Suprapubic skin (tissue), 4 donors: ENCODE data around the gene NCKAP5. TPM values are rescaled to one million over a fixed set of nuclear protein-coding genes. Genes with fewer than 3 reads are reported as not detected.

ENCODE experiments used
- DNase-seq, 2 donors: peaks; one replicate each; pipeline ENCODE4 v3.0.0-alpha.2; 2019; ENCODE audit warnings: low spot score in 2 of 2
- H3K27ac ChIP-seq: fragments of 200-600 bp; sonication (generic); one replicate; pipeline ENCODE4 v1.5.1; 2019
- H3K27me3 ChIP-seq: fragments of 200-600 bp; sonication (generic); one replicate; pipeline ENCODE4 v1.5.1; 2019
- H3K36me3 ChIP-seq: fragments of 200-600 bp; sonication (generic); one replicate; pipeline ENCODE4 v1.5.1; 2019
- H3K4me1 ChIP-seq: fragments of 200-600 bp; sonication (generic); one replicate; pipeline ENCODE4 v1.5.1; 2019
- H3K4me3 ChIP-seq: fragments of 200-600 bp; sonication (generic); one replicate; pipeline ENCODE4 v1.5.1; 2019; ENCODE audit warnings: mild to moderate bottlenecking
- H3K9me3 ChIP-seq: fragments of 200-600 bp; sonication (generic); one replicate; pipeline ENCODE4 v1.5.1; 2019
- EP300 ChIP-seq: sonication (generic); formaldehyde crosslinking; IDR thresholded peaks from one replicate; pipeline ENCODE4 v1.6.1; 2017; ENCODE audit warnings: antibody characterized with exemption
- POLR2A ChIP-seq, 2 donors: fragments of 450-650 bp; IDR thresholded peaks; one replicate each; pipeline ENCODE4 v1.6.1; 2017; ENCODE audit warnings: antibody characterized with exemption in 2 of 2, mild to moderate bottlenecking in 2 of 2, moderate library complexity in 2 of 2
- POLR2AphosphoS5 ChIP-seq, 3 donors: sonication (generic); formaldehyde crosslinking; IDR thresholded peaks; one replicate each; pipeline ENCODE4 v1.6.1; 2017; ENCODE audit warnings: antibody characterized with exemption in 3 of 3
- WGBS: methylation state at CpG from one replicate; pipeline ENCODE4 v1.1.5; 2018; 5-methylcytosine and 5-hydroxymethylcytosine counted together
- total RNA-seq, 4 donors: library from RNA; depleted of rRNA; stranded (reverse); fragments of >200 nt; gene quantifications; one replicate each; pipeline ENCODE4 v1.1.0, GENCODE V29; 2016
- TF ChIP-seq, protein P1 (sequence below), 2 donors: fragments of 200-600 bp in 1 of 2; fragments of 450-650 bp in 1 of 2; sonication (generic) in 1 of 2; IDR thresholded peaks; one replicate each; pipeline ENCODE4 v1.5.1; 2016 to 2019; ENCODE audit warnings: antibody characterized with exemption in 2 of 2, mild to moderate bottlenecking in 1 of 2, moderate library complexity in 1 of 2

Gene NCKAP5
- total RNA-seq, 4 donors from 2014 or later, result 2.8 to 6.4 (median 4.2) TPM

DNA sequence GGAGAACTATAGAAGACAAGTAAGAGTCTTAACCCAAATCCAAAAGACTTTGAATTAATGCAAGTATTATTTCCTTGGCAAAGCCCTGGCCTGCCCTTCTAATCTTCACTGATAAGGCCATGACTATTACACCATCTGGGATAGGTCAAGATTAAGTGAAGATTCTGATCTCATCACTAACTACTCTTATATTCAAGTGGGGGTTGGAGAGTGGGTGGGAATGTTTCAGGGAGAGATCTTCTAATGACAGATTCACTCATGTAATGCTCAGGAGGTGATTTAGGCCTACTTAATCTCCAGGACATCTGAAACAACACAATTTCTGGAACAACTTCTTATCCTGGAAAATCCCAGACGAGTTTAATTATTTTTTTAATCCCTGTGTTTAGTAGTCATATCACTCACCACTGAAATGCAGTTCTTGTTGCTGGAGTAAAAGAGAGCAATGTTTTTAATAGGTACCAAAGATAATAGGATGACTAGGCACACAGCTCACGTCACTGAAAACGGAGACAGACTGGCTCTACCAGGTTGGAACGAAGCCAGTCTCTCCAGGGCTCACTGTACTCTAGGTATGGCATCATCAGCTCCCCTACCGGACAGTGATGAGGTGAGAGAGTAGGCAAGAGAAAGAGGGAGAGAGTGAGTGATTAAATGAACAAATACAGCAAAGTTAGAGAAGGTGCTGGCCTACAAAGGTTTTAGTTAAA lies 133.1 kb downstream of the NCKAP5 start:
- WGBS, result 39% methylated on average over 5 of the region's 5 CpGs
- Histone ChIP-seq H3K9me3 (no peaks in the 10 kb centered on the region), H3K36me3 (no peaks in the 10 kb centered on the region), H3K27me3 (no peaks in the 10 kb centered on the region), H3K4me1 (peaks cover 7% of the 10 kb centered on the region), H3K4me3 (no peak overlapping the region), H3K27ac (no peak overlapping the region)
- TF ChIP-seq, protein P1, sequence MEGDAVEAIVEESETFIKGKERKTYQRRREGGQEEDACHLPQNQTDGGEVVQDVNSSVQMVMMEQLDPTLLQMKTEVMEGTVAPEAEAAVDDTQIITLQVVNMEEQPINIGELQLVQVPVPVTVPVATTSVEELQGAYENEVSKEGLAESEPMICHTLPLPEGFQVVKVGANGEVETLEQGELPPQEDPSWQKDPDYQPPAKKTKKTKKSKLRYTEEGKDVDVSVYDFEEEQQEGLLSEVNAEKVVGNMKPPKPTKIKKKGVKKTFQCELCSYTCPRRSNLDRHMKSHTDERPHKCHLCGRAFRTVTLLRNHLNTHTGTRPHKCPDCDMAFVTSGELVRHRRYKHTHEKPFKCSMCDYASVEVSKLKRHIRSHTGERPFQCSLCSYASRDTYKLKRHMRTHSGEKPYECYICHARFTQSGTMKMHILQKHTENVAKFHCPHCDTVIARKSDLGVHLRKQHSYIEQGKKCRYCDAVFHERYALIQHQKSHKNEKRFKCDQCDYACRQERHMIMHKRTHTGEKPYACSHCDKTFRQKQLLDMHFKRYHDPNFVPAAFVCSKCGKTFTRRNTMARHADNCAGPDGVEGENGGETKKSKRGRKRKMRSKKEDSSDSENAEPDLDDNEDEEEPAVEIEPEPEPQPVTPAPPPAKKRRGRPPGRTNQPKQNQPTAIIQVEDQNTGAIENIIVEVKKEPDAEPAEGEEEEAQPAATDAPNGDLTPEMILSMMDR (IDR thresholded peaks at IDR 0.05), result no peak
- no peak for TF ChIP-seq POLR2A (IDR thresholded peaks at IDR 0.05)
- TF ChIP-seq EP300, result no peak
- TF ChIP-seq POLR2AphosphoS5 (IDR thresholded peaks at IDR 0.05), result no peak
- no peak for DNase-seq

DNA sequence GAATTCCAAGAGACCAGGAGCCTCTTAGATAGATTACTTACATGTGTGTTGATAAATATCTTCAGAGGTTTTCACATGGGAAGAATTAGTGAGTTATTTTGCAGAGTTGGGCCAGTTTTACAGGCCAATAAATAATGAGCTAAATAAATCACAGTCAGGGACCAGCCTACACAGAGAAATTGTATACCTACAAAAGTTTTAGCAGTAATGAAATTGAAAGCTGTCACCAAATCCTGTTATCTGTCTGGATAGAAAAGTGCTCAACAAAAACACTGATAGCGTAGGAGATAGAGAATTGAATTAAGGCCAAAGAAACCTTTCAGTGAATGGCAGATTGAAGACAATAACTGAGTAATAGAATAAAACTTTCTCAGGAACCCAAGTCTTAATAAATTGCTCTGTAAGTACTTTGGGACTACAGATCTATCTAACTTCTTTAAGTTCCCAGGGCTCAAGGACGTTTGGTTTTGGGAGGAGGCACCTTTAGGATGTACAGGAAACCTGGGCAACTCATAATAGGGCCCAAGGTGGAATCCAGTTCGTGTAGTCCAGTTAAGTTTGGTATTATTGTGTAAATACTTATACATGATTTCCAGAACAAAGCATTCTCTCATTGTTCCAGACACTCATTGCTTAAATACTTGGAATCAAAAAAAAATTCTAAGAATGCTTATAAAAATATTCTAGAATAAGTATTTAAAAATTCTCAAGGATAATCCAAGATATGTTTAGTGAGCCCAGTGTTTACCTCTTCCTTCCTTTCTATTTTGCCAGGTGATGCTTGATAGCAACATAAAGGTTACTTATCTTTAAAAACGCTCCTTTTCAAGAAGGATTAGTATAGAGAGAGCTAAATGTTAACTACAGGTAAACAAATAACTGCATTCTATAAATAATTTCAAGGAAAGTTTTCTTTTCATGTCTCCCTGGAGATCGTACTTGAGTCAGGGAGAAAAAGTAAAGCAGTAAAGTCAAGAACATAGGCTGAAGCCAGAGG lies 134.5 kb downstream of the NCKAP5 start:
- no peaks in the 10 kb centered on the region for H3K27me3 ChIP-seq
- H3K27ac ChIP-seq, result no peak overlapping the region
- TF ChIP-seq POLR2A (IDR thresholded peaks at IDR 0.05) (no peak), EP300 (no peak), POLR2AphosphoS5 (IDR thresholded peaks at IDR 0.05) (no peak)
- TF ChIP-seq, protein P1 (IDR thresholded peaks at IDR 0.05), result no peak
- no peak for DNase-seq
- no peaks in the 10 kb centered on the region for H3K36me3 ChIP-seq
- no peak overlapping the region for H3K4me3 ChIP-seq
- WGBS, result 66% methylated on average over 5 of the region's 5 CpGs
- H3K9me3 ChIP-seq, result no peaks in the 10 kb centered on the region
- H3K4me1 ChIP-seq, result peaks cover 7% of the 10 kb centered on the region

GRCh38 chr2:133432778-133433177 lies 135.5 kb downstream of the NCKAP5 start:
- H3K9me3 ChIP-seq, result no peaks in the 10 kb centered on the region
- H3K4me1 ChIP-seq, result peaks cover 7% of the 10 kb centered on the region
- no peak overlapping the region for H3K4me3 ChIP-seq
- TF ChIP-seq EP300, result no peak
- TF ChIP-seq POLR2A (IDR thresholded peaks at IDR 0.05), result no peak
- TF ChIP-seq, protein P1 (IDR thresholded peaks at IDR 0.05), result no peak
- TF ChIP-seq POLR2AphosphoS5 (IDR thresholded peaks at IDR 0.05), result no peak
- no peak for DNase-seq
- H3K36me3 ChIP-seq, result no peaks in the 10 kb centered on the region
- no peak overlapping the region for H3K27ac ChIP-seq
- no peaks in the 10 kb centered on the region for H3K27me3 ChIP-seq

- no peak for DNase-seq
- H3K27ac ChIP-seq, result no peak overlapping the region
- H3K4me3 ChIP-seq, result no peak overlapping the region
- peaks cover 7% of the 10 kb centered on the region for H3K4me1 ChIP-seq
- H3K36me3 ChIP-seq, result no peaks in the 10 kb centered on the region
- 25% methylated on average over 4 of the region's 4 CpGs for WGBS
- TF ChIP-seq, protein P1 (IDR thresholded peaks at IDR 0.05), result no peak
- no peak for TF ChIP-seq POLR2AphosphoS5 (IDR thresholded peaks at IDR 0.05)
- TF ChIP-seq EP300, result no peak
- TF ChIP-seq POLR2A (IDR thresholded peaks at IDR 0.05), result no peak
- H3K9me3 ChIP-seq, result no peaks in the 10 kb centered on the region
- no peaks in the 10 kb centered on the region for H3K27me3 ChIP-seq
Observed at GRCh38 chr2:133431289-133431688, 137.0 kb downstream of the NCKAP5 start.

GRCh38 chr2:133426791-133427190 lies 141.5 kb downstream of the NCKAP5 start:
- WGBS, result 52% methylated on average over 1 of the region's 1 CpG
- Histone ChIP-seq H3K27me3 (no peaks in the 10 kb centered on the region), H3K4me1 (peaks cover 29% of the 10 kb centered on the region), H3K4me3 (no peak overlapping the region), H3K9me3 (no peaks in the 10 kb centered on the region), H3K27ac (no peak overlapping the region), H3K36me3 (no peaks in the 10 kb centered on the region)
- DNase-seq, result no peak
- TF ChIP-seq, protein P1 (IDR thresholded peaks at IDR 0.05), result no peak
- no peak for TF ChIP-seq POLR2A (IDR thresholded peaks at IDR 0.05)
- no peak for TF ChIP-seq EP300
- no peak for TF ChIP-seq POLR2AphosphoS5 (IDR thresholded peaks at IDR 0.05)
